ENCODE data around the gene FBXO8. TPM values are rescaled to one million over a fixed set of nuclear protein-coding genes. Genes with fewer than 3 reads are reported as not detected.

Gene FBXO8
- total RNA-seq, 1 experiment from 2014 or later, result 8.9 TPM

DNA sequence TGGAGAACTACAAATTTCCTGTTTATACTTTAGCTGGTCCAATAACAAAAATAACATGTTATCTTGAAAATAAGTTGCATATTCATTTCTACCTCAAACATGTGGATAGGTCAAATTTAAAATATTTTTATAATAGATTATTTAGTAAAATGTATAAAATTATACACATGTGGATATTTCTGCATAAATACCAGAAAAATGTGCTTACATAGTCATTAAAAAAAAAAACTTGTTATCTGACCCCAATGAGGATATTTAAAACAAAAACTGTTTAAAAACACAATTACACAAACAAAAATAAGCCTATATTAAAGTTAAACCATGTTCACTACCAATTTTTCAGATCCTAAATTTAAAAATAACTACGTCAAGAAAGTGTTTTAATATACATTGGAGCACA, 28.1 kb downstream of the FBXO8 start:
- Histone ChIP-seq H3K18ac (ENCODE audit: insufficient read length, low read depth, low read length) (no peak overlapping the region), H3K23ac (ENCODE audit: insufficient read length, low read depth, low read length) (no peak overlapping the region), H3K14ac (ENCODE audit: insufficient read depth, low read length) (no peak overlapping the region), H3T11ph (ENCODE audit: low read length) (no peak overlapping the region), H2BK12ac (ENCODE audit: insufficient read length, low read depth, low read length) (no peak overlapping the region), H3K27ac (ENCODE audit: insufficient read length, low read depth, low read length) (no peak overlapping the region), H2BK15ac (ENCODE audit: low read depth, low read length) (no peak overlapping the region), H2BK5ac (ENCODE audit: insufficient read length, low read length) (no peak overlapping the region), H2AFZ (ENCODE audit: low read length) (no peak overlapping the region), H3K4ac (ENCODE audit: low read depth, low read length) (no peak overlapping the region), H3K9ac (ENCODE audit: extremely low read depth, insufficient read length, low read length) (no peak overlapping the region), H2BK20ac (ENCODE audit: low read depth, low read length, poor library complexity, severe bottlenecking) (no peak overlapping the region), H4K91ac (ENCODE audit: insufficient read length, low read depth, low read length) (no peak overlapping the region), H3K4me1 (ENCODE audit: insufficient read depth, low read length) (no peaks in the 10 kb centered on the region), H2AK5ac (ENCODE audit: insufficient read length, low read length) (no peak overlapping the region), H3K79me1 (ENCODE audit: insufficient read depth, low read depth, low read length, poor library complexity, severe bottlenecking) (no peaks in the 10 kb centered on the region), H3K9me3 (ENCODE audit: control insufficient read depth, low read depth, low read length) (no peaks in the 10 kb centered on the region), H3K79me2 (ENCODE audit: insufficient read depth, low read length) (no peaks in the 10 kb centered on the region), H3K23me2 (ENCODE audit: insufficient read length, low read depth, low read length, poor library complexity, severe bottlenecking) (peaks cover 2% of the 10 kb centered on the region), H3K56ac (ENCODE audit: insufficient read length, low read depth, low read length) (no peak overlapping the region), H3K4me2 (ENCODE audit: insufficient read depth, insufficient read length, low read length) (no peak overlapping the region), H4K5ac (ENCODE audit: insufficient read length, low read depth, low read length) (no peak overlapping the region), H4K8ac (replicated peaks; ENCODE audit: insufficient read length, low read depth, low read length) (no peak overlapping the region), H4K20me1 (ENCODE audit: control insufficient read depth, insufficient read depth, insufficient read length) (peaks cover 3% of the 10 kb centered on the region), H3K27me3 (ENCODE audit: insufficient read depth, low read length) (no peaks in the 10 kb centered on the region), H2BK120ac (ENCODE audit: low read depth, low read length, poor library complexity, severe bottlenecking) (no peak overlapping the region)
- no peaks in the 10 kb centered on the region for H3K27me3 Mint-ChIP-seq (ENCODE audit: low read depth)
- no peak overlapping the region for H3K27ac Mint-ChIP-seq
- no peaks in the 10 kb centered on the region for H3K36me3 Mint-ChIP-seq (ENCODE audit: insufficient read depth in 1 of 3, low read depth in 3 of 3)
- no peaks in the 10 kb centered on the region for H3K9me3 Mint-ChIP-seq
- DNase-seq, result no peak
- H3K4me3 Mint-ChIP-seq, result no peak overlapping the region
- no peaks in the 10 kb centered on the region for H3K4me1 Mint-ChIP-seq
- WGBS (ENCODE audit: extremely low coverage, insufficient read length, low lambda C conversion rate), result no CpG with 5 or more reads among the region's 1 CpG
- TF ChIP-seq, protein P1, sequence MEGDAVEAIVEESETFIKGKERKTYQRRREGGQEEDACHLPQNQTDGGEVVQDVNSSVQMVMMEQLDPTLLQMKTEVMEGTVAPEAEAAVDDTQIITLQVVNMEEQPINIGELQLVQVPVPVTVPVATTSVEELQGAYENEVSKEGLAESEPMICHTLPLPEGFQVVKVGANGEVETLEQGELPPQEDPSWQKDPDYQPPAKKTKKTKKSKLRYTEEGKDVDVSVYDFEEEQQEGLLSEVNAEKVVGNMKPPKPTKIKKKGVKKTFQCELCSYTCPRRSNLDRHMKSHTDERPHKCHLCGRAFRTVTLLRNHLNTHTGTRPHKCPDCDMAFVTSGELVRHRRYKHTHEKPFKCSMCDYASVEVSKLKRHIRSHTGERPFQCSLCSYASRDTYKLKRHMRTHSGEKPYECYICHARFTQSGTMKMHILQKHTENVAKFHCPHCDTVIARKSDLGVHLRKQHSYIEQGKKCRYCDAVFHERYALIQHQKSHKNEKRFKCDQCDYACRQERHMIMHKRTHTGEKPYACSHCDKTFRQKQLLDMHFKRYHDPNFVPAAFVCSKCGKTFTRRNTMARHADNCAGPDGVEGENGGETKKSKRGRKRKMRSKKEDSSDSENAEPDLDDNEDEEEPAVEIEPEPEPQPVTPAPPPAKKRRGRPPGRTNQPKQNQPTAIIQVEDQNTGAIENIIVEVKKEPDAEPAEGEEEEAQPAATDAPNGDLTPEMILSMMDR (conservative IDR thresholded peaks at IDR 0.05), result no peak
